Mucosa of stomach (tissue), 1 donor: ENCODE measurements around the gene CD160.
"Not testable (repeated sequence)": the region's sequence is repeated elsewhere in the genome, so short reads cannot be mapped to it uniquely, and the experiment has no call there.

Experiments
- H3K27me3 ChIP-seq: one replicate; pipeline ENCODE4 v1.7.0; 2013; ENCODE audit warnings: mild to moderate bottlenecking, low read length; ENCODE audit not compliant: control insufficient read depth, insufficient read depth
- H3K36me3 ChIP-seq: one replicate; pipeline ENCODE4 v1.7.0; 2013; ENCODE audit warnings: low read length; ENCODE audit not compliant: control insufficient read depth, insufficient read depth
- H3K4me1 ChIP-seq: one replicate; pipeline ENCODE4 v1.7.0; 2013; ENCODE audit warnings: mild to moderate bottlenecking, low read length; ENCODE audit not compliant: control insufficient read depth, insufficient read depth
- H3K4me3 ChIP-seq: one replicate; pipeline ENCODE4 v1.7.0; 2013; ENCODE audit warnings: low read length
- H3K9ac ChIP-seq: one replicate; pipeline ENCODE4 v1.7.0; 2013; ENCODE audit warnings: mild to moderate bottlenecking, low read length, moderate library complexity
- H3K9me3 ChIP-seq: one replicate; pipeline ENCODE4 v1.7.0; 2013; ENCODE audit warnings: mild to moderate bottlenecking, low read length, moderate library complexity; ENCODE audit not compliant: control insufficient read depth
- donor health status: Pancreatic carcinoma.

The CD160 gene

GRCh38 chr1:145716641-145717345, 2.5 kb upstream of the CD160 start:
- H3K27me3 ChIP-seq: peaks cover 19% of the 10 kb centered on the region
- no peaks in the 10 kb centered on the region for H3K36me3 ChIP-seq
- no peaks in the 10 kb centered on the region for H3K4me1 ChIP-seq

GRCh38 chr1:145717833-145718232, 1.5 kb upstream of the CD160 start:
- Histone ChIP-seq H3K4me1 (no peaks in the 10 kb centered on the region), H3K4me3 (no peak overlapping the region), H3K9me3 (no peaks in the 10 kb centered on the region), H3K9ac (no peak overlapping the region), H3K36me3 (no peaks in the 10 kb centered on the region), H3K27me3 (peaks cover 20% of the 10 kb centered on the region)

More at GRCh38 chr1:145716641-145717345, 2.5 kb upstream of the CD160 start:
- Histone ChIP-seq H3K9ac (no peak overlapping the region), H3K9me3 (no peaks in the 10 kb centered on the region), H3K4me3 (no peak overlapping the region)

DNA sequence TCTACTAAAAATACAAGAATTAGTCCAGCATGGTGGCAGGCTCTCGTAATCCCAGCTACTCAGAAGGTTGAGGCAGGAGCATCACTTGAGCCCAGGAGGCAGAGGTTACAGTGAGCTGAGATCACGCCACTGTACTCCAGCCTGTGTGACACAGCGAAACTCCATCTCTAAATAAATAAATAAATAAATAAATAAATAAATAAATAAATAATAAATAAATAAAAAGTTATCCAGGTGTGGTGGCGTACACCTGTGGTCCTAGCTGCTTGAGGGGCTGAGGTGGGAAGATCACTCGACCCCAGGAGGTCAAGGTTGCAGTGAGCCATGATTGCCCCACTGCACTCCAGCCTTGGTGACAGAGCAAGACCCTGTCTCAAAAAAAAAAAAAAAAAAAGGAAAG, 834 bp upstream of the CD160 start:
- not testable (repeated sequence) for H3K9me3 ChIP-seq, H3K36me3 ChIP-seq, H3K4me3 ChIP-seq, H3K4me1 ChIP-seq, H3K9ac ChIP-seq
- peaks cover 20% of the 10 kb centered on the region for H3K27me3 ChIP-seq

GRCh38 chr1:145720556-145720877, 1.2 kb downstream of the CD160 start:
- Histone ChIP-seq H3K4me3 (no peak overlapping the region), H3K27me3 (peaks cover 20% of the 10 kb centered on the region), H3K36me3 (no peaks in the 10 kb centered on the region), H3K9ac (no peak overlapping the region), H3K9me3 (no peaks in the 10 kb centered on the region), H3K4me1 (no peaks in the 10 kb centered on the region)

- H3K9ac ChIP-seq: no peak overlapping the region
- no peaks in the 10 kb centered on the region for H3K4me1 ChIP-seq
- H3K9me3 ChIP-seq: no peaks in the 10 kb centered on the region
- H3K36me3 ChIP-seq: no peaks in the 10 kb centered on the region
- H3K27me3 ChIP-seq: peaks cover 20% of the 10 kb centered on the region
- no peak overlapping the region for H3K4me3 ChIP-seq
Observed at GRCh38 chr1:145720878-145721671, 1.8 kb downstream of the CD160 start.

DNA sequence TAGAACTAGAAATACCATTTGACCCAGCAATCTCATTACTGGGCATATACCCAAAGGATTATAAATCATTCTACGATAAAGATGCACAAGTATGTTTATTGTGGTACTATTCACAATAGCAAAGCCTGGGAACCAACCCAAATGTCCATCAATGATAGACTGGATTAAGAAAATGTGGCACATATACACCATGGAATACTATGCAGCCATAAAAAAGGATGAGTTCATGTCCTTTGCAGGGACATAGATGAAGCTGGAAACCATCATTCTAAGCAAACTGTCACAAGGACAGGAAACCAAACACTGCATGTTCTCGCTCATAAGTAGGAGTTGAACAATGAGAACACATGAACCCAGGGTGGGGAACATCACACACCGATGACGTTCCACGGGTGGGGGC, 6.9 kb downstream of the CD160 start:
- H3K27me3 ChIP-seq, H3K4me1 ChIP-seq, H3K9me3 ChIP-seq, H3K36me3 ChIP-seq, H3K4me3 ChIP-seq, H3K9ac ChIP-seq: not testable (repeated sequence)

DNA sequence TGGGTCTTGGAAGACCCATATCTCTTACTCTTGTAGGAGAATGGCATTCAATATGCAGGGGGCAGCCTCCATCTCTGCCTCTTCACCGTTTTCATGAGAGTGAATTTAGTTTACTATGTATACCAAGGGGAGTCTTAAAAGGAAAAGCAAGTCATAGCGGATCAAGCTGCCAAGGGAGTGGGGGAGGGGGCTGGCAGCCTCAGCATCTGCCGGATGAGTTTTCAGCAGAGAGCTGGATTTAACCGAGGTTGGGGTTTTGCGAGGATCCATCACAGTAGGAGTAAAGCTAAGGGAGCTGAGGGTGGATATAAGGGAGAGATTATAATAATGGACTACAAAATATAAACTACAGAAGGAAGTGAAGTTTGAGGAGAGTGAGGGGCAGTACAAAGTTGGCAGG, 9.9 kb downstream of the CD160 start:
- no peaks in the 10 kb centered on the region for H3K36me3 ChIP-seq
- no peak overlapping the region for H3K4me3 ChIP-seq
- H3K9me3 ChIP-seq: no peaks in the 10 kb centered on the region
- H3K4me1 ChIP-seq: no peaks in the 10 kb centered on the region
- H3K9ac ChIP-seq: no peak overlapping the region
- H3K27me3 ChIP-seq: no peaks in the 10 kb centered on the region

- H3K4me3 ChIP-seq: no peak overlapping the region
- H3K36me3 ChIP-seq: no peaks in the 10 kb centered on the region
- no peak overlapping the region for H3K9ac ChIP-seq
- no peaks in the 10 kb centered on the region for H3K9me3 ChIP-seq
- no peaks in the 10 kb centered on the region for H3K4me1 ChIP-seq
- no peaks in the 10 kb centered on the region for H3K27me3 ChIP-seq
Observed at GRCh38 chr1:145729666-145730436, 10.6 kb downstream of the CD160 start.

GRCh38 chr1:145730467-145730866, 11.2 kb downstream of the CD160 start:
- Histone ChIP-seq H3K9ac (no peak overlapping the region), H3K27me3 (no peaks in the 10 kb centered on the region), H3K36me3 (no peaks in the 10 kb centered on the region)

GRCh38 chr1:145730900-145731299, 11.6 kb downstream of the CD160 start:
- Histone ChIP-seq H3K4me1 (no peaks in the 10 kb centered on the region), H3K9me3 (no peaks in the 10 kb centered on the region), H3K27me3 (no peaks in the 10 kb centered on the region), H3K36me3 (no peaks in the 10 kb centered on the region), H3K4me3 (no peak overlapping the region), H3K9ac (no peak overlapping the region)

More at GRCh38 chr1:145730467-145730866, 11.2 kb downstream of the CD160 start:
- Histone ChIP-seq H3K4me3 (no peak overlapping the region), H3K4me1 (no peaks in the 10 kb centered on the region), H3K9me3 (no peaks in the 10 kb centered on the region)

- no peak overlapping the region for H3K9ac ChIP-seq
- no peaks in the 10 kb centered on the region for H3K27me3 ChIP-seq
- H3K4me1 ChIP-seq: no peaks in the 10 kb centered on the region
- H3K9me3 ChIP-seq: no peaks in the 10 kb centered on the region
- no peaks in the 10 kb centered on the region for H3K36me3 ChIP-seq
- no peak overlapping the region for H3K4me3 ChIP-seq
Observed at GRCh38 chr1:145736191-145736590, 16.9 kb downstream of the CD160 start.

- no peak overlapping the region for H3K4me3 ChIP-seq
- no peaks in the 10 kb centered on the region for H3K9me3 ChIP-seq
- H3K9ac ChIP-seq: no peak overlapping the region
- no peaks in the 10 kb centered on the region for H3K36me3 ChIP-seq
- no peaks in the 10 kb centered on the region for H3K4me1 ChIP-seq
- no peaks in the 10 kb centered on the region for H3K27me3 ChIP-seq
Observed at GRCh38 chr1:145740269-145740668, 21.0 kb downstream of the CD160 start.
